Neural progenitor cell (in vitro differentiated cells): ENCODE data around the gene SLC35B3. TPM values are rescaled to one million over a fixed set of nuclear protein-coding genes. Genes with fewer than 3 reads are reported as not detected.

ENCODE experiments used
- DNase-seq: peaks from one replicate; pipeline ENCODE4 v3.0.0-alpha.2; 2016; ENCODE audit warnings: low spot score
- H2AFZ ChIP-seq: fragments of 200-600 bp; sonication (generic); replicated peaks from 2 replicates; pipeline ENCODE4 v1.6.1; 2016; ENCODE audit warnings: antibody characterized with exemption
- H3F3A ChIP-seq: fragments of 200-600 bp; sonication (generic); 2 replicates; pipeline ENCODE4 v1.6.1; 2016; ENCODE audit warnings: antibody characterized with exemption, low read depth
- H3K27ac ChIP-seq: fragments of 200-600 bp; sonication (generic); 2 replicates; pipeline ENCODE4 v1.5.1; 2016; ENCODE audit warnings: mild to moderate bottlenecking
- H3K27me3 ChIP-seq: fragments of 200-600 bp; sonication (generic); 2 replicates; pipeline ENCODE4 v1.6.1; 2016; ENCODE audit warnings: mild to moderate bottlenecking, moderate library complexity
- H3K36me3 ChIP-seq: fragments of 200-600 bp; sonication (generic); 2 replicates; pipeline ENCODE4 v1.5.1; 2016
- H3K4me1 ChIP-seq: fragments of 200-600 bp; sonication (generic); 2 replicates; pipeline ENCODE4 v1.6.1; 2016; ENCODE audit warnings: mixed run types
- H3K4me2 ChIP-seq: fragments of 200-600 bp; sonication (generic); 2 replicates; pipeline ENCODE4 v1.6.1; 2016
- H3K4me3 ChIP-seq: fragments of 200-600 bp; sonication (generic); 2 replicates; pipeline ENCODE4 v1.5.1; 2016
- H3K79me2 ChIP-seq: fragments of 200-600 bp; sonication (generic); 2 replicates; pipeline ENCODE4 v1.6.1; 2016; ENCODE audit warnings: low read depth
- H3K9ac ChIP-seq: fragments of 200-600 bp; sonication (generic); 2 replicates; pipeline ENCODE4 v1.6.1; 2016
- H3K9me3 ChIP-seq: fragments of 200-600 bp; sonication (generic); 2 replicates; pipeline ENCODE4 v1.5.1; 2016; ENCODE audit warnings: low read depth
- H4K20me1 ChIP-seq: fragments of 200-600 bp; sonication (generic); 2 replicates; pipeline ENCODE4 v1.6.1; 2016; ENCODE audit warnings: low read depth
- H3K27ac Mint-ChIP-seq: 3 replicates; pipeline ENCODE4 v1.8.0; 2021; ENCODE audit warnings: mixed read lengths
- H3K27me3 Mint-ChIP-seq: 2 replicates; pipeline ENCODE4 v1.8.0; 2022; ENCODE audit warnings: low read depth, mild to moderate bottlenecking, inconsistent platforms, moderate library complexity, mixed read lengths; ENCODE audit not compliant: insufficient read depth
- H3K36me3 Mint-ChIP-seq: 3 replicates; pipeline ENCODE4 v1.8.0; 2021; ENCODE audit warnings: mixed read lengths
- H3K4me1 Mint-ChIP-seq: 3 replicates; pipeline ENCODE4 v1.8.0; 2021; ENCODE audit warnings: mixed read lengths
- H3K4me3 Mint-ChIP-seq: 3 replicates; pipeline ENCODE4 v1.8.0; 2021; ENCODE audit warnings: mild to moderate bottlenecking, moderate library complexity, mixed read lengths
- H3K9me3 Mint-ChIP-seq: 3 replicates; pipeline ENCODE4 v1.8.0; 2020; ENCODE audit warnings: mixed read lengths
- EZH2 ChIP-seq: fragments of 200-600 bp; sonication (generic); IDR thresholded peaks from 2 replicates; pipeline ENCODE4 v1.6.1; 2017; ENCODE audit warnings: antibody characterized with exemption, mild to moderate bottlenecking, moderate library complexity
- EZH2phosphoT487 ChIP-seq: fragments of 200-600 bp; sonication (generic); IDR thresholded peaks from 2 replicates; pipeline ENCODE4 v1.6.1; 2017; ENCODE audit warnings: antibody characterized with exemption
- total RNA-seq: library from RNA; depleted of rRNA; stranded (reverse); fragments of >200 nt; gene quantifications from 2 replicates; pipeline ENCODE4 v1.2.3, GENCODE V29; 2015; ENCODE audit warnings: low replicate concordance
- TF ChIP-seq, protein P1 (sequence below): fragments of 200-600 bp; sonication (generic); IDR thresholded peaks from 2 replicates; pipeline ENCODE4 v1.5.1; 2017; ENCODE audit warnings: antibody characterized with exemption, mild to moderate bottlenecking

SLC35B3 gene
- total RNA-seq, 1 donor from 2014 or later: 8.1 TPM

- H3K9me3 ChIP-seq: no peaks in the 10 kb centered on the region
- DNase-seq: no peak
- no peaks in the 10 kb centered on the region for H3K27me3 ChIP-seq
- H3K36me3 ChIP-seq: no peaks in the 10 kb centered on the region
- no peak overlapping the region for H3K9ac ChIP-seq
- H3K4me3 ChIP-seq: no peak overlapping the region
- no peaks in the 10 kb centered on the region for H3F3A ChIP-seq
- no peaks in the 10 kb centered on the region for H4K20me1 ChIP-seq
- peak overlapping the region; percentile 84 for H3K27ac Mint-ChIP-seq
- H3K79me2 ChIP-seq: peaks cover 24% of the 10 kb centered on the region
- peaks cover 10% of the 10 kb centered on the region for H3K4me1 ChIP-seq
- no peak overlapping the region for H3K27ac ChIP-seq
- no peak overlapping the region for H3K4me2 ChIP-seq
- H3K4me3 Mint-ChIP-seq: no peak overlapping the region
- no peaks in the 10 kb centered on the region for H3K36me3 Mint-ChIP-seq
- peaks cover 23% of the 10 kb centered on the region for H3K4me1 Mint-ChIP-seq
- H2AFZ ChIP-seq: no peak overlapping the region
- TF ChIP-seq, protein P1, sequence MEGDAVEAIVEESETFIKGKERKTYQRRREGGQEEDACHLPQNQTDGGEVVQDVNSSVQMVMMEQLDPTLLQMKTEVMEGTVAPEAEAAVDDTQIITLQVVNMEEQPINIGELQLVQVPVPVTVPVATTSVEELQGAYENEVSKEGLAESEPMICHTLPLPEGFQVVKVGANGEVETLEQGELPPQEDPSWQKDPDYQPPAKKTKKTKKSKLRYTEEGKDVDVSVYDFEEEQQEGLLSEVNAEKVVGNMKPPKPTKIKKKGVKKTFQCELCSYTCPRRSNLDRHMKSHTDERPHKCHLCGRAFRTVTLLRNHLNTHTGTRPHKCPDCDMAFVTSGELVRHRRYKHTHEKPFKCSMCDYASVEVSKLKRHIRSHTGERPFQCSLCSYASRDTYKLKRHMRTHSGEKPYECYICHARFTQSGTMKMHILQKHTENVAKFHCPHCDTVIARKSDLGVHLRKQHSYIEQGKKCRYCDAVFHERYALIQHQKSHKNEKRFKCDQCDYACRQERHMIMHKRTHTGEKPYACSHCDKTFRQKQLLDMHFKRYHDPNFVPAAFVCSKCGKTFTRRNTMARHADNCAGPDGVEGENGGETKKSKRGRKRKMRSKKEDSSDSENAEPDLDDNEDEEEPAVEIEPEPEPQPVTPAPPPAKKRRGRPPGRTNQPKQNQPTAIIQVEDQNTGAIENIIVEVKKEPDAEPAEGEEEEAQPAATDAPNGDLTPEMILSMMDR: no peak
- TF ChIP-seq EZH2phosphoT487 (no peak), EZH2 (no peak)
- H3K9me3 Mint-ChIP-seq: no peaks in the 10 kb centered on the region
- no peaks in the 10 kb centered on the region for H3K27me3 Mint-ChIP-seq
These were observed 2.5 kb upstream of the SLC35B3 start for GRCh38 chr6:8437813-8438212.

- Mint-ChIP-seq H3K4me1 (peaks cover 26% of the 10 kb centered on the region), H3K36me3 (no peaks in the 10 kb centered on the region), H3K9me3 (no peaks in the 10 kb centered on the region), H3K27me3 (no peaks in the 10 kb centered on the region), H3K27ac (no peak overlapping the region), H3K4me3 (no peak overlapping the region)
- Histone ChIP-seq H3K9me3 (no peaks in the 10 kb centered on the region), H3K79me2 (peaks cover 31% of the 10 kb centered on the region), H3K9ac (no peak overlapping the region), H2AFZ (no peak overlapping the region), H3K4me3 (no peak overlapping the region), H3K4me2 (no peak overlapping the region), H4K20me1 (no peaks in the 10 kb centered on the region), H3F3A (no peaks in the 10 kb centered on the region), H3K36me3 (no peaks in the 10 kb centered on the region), H3K27me3 (no peaks in the 10 kb centered on the region), H3K27ac (no peak overlapping the region), H3K4me1 (peaks cover 10% of the 10 kb centered on the region)
- DNase-seq: no peak
- TF ChIP-seq, protein P1: no peak
- TF ChIP-seq EZH2 (no peak), EZH2phosphoT487 (no peak)
These were observed 1.6 kb upstream of the SLC35B3 start for GRCh38 chr6:8436966-8437365.

GRCh38 chr6:8435845-8436168 is 462 bp upstream of the SLC35B3 start:
- Mint-ChIP-seq H3K36me3 (no peaks in the 10 kb centered on the region), H3K4me3 (peak overlapping the region; percentile 94), H3K4me1 (peaks cover 26% of the 10 kb centered on the region), H3K9me3 (no peaks in the 10 kb centered on the region), H3K27ac (peak overlapping the region; percentile 74), H3K27me3 (no peaks in the 10 kb centered on the region)
- Histone ChIP-seq H3K27ac (no peak overlapping the region), H3K9ac (peak overlapping the region; percentile 14), H3F3A (no peaks in the 10 kb centered on the region), H3K4me1 (peaks cover 10% of the 10 kb centered on the region), H3K27me3 (no peaks in the 10 kb centered on the region), H3K9me3 (no peaks in the 10 kb centered on the region), H4K20me1 (no peaks in the 10 kb centered on the region), H3K4me2 (peak overlapping the region; percentile 87), H3K79me2 (peaks cover 31% of the 10 kb centered on the region), H3K4me3 (peak overlapping the region; percentile 92), H3K36me3 (no peaks in the 10 kb centered on the region), H2AFZ (peak overlapping the region; percentile 89)
- no peak for TF ChIP-seq EZH2
- no peak for TF ChIP-seq EZH2phosphoT487
- TF ChIP-seq, protein P1: no peak
- no peak for DNase-seq
